GM18858 (cell line): Measurements from ENCODE around the gene UNK.
"Not testable (repeated sequence)": the region's sequence is repeated elsewhere in the genome, so short reads cannot be mapped to it uniquely, and the experiment has no call there.

Experiments
- ATAC-seq: cut with Tn5 transposase; IDR thresholded peaks from one replicate; pipeline ENCODE4 v1.9.1; 2021; ENCODE audit not compliant: unreplicated experiment

UNK gene

DNA sequence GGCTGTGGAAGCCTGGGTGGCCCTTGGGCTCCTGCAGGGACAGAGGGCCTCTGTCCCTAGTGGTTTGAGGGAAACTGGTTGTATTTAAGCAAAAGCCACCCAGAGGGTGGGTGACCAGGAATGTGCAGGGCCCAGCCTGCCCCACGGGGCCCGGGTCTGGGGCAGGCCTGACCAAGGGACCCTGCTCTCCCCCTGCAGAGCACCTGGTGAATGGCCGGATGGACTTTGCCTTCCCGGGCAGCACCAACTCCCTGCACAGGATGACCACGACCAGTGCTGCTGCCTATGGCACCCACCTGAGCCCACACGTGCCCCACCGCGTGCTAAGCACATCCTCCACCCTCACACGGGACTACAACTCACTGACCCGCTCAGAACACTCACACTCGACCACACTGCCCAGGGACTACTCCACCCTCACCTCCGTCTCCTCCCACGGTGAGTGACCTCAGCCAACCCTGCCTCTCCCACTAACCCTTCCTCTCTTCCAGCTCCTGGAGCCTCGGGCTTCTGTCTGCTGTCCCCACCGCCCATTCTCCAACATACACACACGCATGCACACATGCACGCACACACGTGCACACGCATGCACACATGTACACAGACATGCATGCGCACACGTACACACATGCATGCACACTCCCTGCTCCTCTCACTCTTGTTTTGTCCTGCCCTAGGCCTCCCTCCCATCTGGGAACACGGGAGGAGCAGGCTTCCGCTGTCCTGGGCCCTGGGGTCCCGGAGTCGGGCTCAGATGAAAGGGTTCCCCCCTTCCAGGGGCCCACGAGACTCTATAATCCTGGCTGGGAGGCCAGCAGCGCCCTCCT is 30.0 kb upstream of the UNK start:
- no peak for ATAC-seq

DNA sequence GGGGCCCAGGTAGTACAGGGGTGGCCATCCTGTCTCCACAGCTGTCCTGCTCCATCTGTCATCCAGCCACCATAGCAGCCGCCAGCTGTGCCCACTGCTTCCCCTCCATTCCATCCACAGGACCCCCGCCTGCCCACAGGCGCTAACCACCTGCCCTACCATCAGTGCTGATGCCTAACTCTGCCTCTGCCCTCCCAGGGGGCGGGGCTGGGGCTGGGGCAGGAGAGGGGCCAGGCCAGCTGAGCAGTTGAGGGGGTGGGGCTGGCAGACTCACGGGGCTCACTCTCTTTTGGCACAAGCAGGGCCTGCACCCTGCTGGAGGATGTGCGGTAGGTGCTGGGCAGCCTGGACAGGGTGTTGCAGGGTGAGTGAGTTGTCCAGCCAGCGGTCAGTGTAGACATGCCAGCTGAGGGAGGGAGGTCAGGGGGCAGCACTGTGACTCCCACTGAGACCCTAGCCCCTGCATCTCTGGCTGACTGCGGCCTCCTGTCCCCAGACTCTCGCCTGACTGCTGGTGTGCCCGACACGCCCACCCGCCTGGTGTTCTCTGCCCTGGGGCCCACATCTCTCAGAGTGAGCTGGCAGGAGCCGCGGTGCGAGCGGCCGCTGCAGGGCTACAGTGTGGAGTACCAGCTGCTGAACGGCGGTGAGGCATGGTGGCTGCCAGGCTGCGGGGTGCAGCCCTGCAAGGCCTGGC is 29.3 kb upstream of the UNK start:
- no peak for ATAC-seq

DNA sequence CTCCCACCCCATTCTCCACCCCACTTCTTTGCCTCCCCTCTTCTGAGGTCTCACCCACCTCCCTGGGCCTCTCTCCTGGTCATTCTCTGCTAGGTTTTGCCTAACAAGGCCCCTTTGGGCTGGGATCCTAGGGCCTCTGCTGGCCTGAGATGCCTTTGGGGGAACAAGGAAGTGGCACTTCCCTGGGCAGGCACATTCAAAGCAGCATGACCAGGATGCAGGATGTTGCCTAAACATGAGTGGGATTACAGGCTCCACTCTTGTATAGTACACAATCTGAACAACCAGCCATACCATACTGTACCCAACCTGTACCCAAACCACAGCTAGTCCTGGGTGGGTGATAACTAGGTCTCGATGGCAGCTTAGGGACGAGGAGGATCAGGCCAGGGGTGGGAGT is 28.6 kb upstream of the UNK start:
- no peak for ATAC-seq

DNA sequence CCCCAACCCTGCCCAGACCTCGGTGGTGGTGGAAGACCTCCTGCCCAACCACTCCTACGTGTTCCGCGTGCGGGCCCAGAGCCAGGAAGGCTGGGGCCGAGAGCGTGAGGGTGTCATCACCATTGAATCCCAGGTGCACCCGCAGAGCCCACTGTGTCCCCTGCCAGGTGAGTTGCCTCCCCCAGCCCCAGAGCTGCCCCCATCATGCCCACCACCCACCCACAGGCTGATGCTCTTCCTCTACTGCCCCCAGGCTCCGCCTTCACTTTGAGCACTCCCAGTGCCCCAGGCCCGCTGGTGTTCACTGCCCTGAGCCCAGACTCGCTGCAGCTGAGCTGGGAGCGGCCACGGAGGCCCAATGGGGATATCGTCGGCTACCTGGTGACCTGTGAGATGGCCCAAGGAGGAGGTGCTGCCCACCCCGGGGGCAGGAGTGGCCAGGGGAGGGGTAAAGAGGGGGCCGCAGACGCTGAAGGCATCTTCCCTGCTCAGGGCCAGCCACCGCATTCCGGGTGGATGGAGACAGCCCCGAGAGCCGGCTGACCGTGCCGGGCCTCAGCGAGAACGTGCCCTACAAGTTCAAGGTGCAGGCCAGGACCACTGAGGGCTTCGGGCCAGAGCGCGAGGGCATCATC is 28.0 kb upstream of the UNK start:
- no peak for ATAC-seq

DNA sequence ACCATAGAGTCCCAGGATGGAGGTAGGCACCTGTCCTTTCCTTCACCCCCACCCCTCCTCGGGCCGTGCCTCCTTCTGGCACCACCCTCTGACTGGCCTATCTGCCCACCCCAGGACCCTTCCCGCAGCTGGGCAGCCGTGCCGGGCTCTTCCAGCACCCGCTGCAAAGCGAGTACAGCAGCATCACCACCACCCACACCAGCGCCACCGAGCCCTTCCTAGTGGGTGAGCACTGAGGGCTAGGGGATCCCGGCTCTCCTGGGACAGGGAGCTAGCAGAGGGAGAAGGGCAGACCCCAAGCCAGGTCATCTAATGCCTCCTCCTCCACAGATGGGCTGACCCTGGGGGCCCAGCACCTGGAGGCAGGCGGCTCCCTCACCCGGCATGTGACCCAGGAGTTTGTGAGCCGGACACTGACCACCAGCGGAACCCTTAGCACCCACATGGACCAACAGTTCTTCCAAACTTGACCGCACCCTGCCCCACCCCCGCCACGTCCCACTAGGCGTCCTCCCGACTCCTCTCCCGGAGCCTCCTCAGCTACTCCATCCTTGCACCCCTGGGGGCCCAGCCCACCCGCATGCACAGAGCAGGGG is 27.4 kb upstream of the UNK start:
- ATAC-seq, result no peak

DNA sequence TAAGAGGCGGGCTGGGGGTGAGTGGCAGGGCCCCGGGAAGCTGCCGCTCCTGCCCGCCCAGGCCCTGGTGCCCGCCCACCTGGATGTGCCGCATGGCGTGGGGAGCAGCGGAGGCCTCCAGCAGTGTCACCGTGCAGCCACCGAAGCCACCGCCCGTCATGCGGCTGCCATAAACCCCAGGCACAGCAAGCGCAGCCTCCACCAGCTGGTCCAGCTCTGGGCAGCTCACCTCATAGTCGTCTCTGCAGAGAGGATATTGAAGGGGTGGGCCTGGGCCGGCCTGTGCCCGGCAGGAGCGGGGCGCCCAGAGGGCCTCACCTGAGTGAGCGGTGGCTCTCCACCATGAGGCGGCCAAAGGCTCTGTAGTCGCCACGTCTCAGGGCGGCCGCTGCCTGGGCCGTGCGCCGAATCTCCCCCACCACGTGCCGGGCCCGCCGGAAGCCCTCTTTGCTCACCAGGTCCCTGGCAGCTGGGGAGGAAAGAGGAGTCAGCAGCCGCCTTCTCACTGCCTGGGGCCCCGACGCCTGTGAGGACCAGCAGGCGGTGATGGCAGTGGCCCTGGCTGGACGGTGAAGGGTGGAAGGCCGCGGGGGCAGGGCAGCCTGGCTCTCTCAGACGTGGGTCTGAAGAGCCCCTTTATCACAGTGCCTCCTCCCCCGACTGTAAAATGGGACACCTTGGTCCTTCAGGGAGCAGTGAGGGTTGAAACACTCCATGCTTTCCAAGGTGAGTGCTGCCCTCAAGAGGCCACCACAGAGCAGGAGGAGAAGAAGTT is 26.3 kb upstream of the UNK start:
- ATAC-seq, result no peak

DNA sequence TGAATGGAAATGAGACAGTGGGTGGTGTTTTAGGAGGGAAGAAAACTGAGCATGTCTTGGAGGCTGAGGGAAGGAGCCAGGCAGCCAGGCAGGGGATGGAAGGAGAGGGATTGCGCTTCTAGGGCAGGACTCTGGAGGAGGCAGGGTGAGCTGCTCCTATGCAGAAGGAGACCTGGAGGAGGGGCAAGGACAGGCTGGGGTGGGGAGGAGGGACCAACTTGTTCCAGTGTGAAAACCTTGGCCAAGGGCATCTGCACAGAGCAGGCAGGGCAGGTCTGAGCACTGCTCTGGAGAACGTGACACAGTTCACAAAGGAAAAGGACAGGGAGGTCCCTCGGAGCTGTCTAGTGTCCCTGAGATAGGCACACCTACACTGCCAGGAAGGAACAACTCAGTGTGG is 25.1 kb upstream of the UNK start:
- ATAC-seq, result no peak

DNA sequence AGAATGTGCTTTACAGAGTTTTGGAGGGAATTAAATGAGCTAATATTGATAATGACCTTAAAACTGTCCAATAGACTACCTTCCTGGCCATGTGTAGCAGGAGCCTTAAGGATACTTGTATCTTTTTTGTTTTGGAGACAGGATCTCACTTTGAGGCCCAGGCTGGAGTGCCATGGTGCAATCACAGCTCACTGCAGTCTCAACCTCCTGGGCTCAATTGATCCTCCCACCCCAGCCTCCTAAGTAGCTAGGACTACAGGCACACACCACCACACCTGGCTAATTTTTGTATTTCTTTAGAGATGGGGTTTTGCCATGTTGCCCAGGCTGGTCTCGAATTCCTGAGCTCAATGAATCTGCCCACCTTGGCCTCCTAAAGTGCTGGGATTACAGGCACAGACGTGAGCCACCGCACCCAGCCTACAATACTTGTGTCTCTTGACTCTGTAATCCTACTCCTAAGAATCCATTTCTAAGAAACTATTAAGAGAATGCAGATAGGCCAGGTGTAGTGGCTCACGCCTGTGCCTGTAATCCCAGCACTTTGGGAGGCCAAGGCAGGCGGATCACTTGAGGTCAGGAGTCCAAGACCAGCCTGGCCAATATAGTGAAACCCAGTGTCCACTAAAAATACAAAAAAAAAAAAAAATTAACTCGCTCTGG is 24.5 kb upstream of the UNK start:
- not testable (repeated sequence) for ATAC-seq

DNA sequence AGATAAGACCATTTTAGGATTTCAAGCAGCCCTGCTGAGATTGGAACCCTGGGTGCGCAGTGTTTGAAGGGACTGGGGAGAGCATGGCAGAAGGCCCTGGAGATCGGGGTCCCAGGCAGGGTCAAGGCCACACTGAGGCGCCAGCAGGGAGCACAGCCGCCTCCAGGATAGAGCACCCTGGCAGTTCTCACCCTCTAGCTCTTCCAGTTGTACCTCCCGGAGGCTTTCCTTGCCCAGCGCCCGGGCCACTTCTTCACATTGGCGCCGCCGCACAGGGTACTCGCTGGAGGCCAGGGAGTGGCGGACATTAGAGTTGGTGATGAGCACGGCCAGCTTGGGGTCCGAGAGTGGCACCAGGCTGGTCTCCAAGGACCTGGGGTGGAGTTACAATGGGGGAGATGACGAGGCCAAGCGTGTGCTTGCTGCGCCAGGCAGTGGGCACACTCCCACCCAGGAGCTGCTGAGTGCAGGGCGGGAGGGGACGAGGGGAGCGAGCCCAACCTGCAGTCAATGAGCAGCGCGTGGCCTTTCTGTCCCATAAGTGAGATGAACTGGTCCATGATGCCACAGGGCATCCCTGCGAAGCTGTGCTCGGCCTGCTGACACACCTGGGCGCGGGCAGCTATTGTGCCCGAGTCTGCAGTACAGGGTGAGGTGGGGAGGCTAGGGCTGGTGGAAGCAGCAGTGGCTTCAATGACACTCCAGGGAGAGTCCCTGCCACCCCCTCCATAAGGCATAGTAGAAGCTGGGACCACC is 21.9 kb upstream of the UNK start:
- no peak for ATAC-seq

DNA sequence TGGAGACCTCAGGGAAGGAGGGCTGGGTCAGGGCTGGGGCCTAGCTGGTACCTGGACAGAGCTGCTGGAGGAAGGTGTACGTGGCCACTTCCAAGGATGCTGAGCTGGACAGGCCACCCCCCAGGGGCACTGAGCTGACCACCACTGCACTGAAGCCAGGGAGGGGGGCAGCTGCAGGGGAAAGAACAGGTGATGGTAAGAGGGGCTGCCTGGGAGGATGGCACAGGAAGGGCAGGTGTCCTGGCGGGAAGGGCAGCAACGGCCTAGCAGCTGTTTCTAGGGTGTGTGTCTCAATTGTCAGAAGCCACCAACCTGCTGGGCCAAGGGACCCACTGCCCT is 21.4 kb upstream of the UNK start:
- ATAC-seq, result no peak

DNA sequence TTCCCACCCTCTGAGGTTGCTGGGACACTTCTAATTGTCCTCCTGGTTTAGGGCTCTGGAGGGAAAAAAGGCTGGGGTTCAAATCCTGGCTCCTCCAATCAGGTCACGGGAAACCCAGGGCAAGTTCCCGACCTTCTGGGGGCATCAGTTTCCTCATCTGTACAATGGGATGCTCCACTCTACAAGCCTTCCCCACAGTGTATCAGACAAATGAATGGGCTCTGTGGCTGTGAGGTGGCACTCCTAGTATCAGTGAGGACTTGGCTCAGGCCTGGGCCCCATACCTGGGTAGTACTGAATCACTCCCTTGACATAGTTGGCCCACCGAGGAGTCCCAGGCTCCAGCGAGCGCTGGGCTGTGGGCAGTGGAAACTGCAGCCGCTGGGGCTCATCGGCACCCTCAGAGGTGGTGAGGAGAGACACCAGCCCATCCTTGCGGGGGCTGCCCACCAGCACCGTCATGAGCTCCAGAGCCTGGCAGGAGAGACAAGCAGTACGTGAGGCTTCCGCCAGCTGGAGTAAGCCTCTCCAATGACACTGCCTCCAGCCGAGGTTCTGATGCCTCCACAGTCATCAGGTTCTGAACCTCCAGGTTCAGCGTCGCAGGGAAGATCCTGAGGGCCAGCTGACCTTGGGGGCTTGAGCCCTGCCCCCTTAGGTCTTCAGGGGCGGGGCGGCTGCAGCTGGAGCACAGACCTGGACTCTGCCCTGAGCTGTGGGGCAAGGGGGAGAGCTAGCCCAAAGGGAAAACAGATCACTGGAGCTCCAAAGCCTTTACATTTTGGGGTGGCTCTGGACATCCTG is 20.8 kb upstream of the UNK start:
- ATAC-seq, result no peak

DNA sequence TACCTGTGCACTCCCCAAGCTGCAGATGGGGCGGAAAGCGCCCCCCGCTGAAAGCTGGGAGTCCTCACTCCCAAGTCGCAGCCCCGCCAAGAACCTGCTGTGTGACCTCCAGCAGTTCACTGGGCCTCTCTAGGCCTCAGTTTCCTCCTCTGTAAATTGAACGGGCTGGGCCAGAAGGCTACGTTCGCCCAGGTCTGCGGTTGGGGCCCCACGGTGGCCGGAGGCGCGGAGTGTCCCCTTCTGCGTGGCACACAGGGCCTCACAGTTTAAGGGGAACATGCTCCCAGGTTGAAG is 20.2 kb upstream of the UNK start:
- ATAC-seq, result no peak

DNA sequence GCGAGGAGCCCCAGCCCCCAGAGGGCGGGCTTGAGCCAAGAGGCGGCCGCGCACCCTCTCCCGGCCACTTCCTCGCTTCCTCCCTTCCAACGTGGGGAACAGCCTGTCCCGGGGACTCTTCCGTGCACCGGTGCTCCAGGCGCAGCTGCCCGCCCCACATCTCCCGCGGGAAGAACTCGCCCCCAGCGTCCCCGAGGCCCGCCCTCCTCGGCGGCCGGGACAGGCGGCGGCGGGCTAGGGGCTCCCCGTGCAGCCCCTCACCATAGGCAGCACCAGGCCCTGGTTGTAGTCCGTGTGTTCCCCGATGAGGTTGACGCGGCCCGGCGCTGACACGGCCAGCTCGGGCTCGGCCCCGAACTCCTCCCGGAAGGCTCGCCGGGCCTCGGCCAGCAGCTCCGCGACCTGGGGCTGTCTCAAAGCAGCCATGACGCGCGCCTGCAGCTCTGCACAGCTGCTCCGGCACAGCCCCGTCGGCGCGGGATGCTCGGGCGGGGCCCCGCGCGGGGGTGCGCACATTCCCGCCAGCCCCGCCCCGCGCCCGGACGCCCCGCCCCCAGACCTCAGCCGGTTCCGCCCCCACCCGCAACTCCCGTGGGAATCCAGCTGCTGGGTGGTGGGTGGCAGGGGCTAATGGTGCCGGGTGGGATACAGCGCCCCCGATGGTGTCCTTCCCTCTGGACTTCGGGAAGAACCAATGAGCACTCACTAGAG is 19.7 kb upstream of the UNK start, which contains the start of gene GALK1:
Gene GALK1 (minus strand): TSS at position 482 of the 711 bp plus-strand sequence. CDS start 56 bp downstream, at position 426.
- ATAC-seq, result no peak

DNA sequence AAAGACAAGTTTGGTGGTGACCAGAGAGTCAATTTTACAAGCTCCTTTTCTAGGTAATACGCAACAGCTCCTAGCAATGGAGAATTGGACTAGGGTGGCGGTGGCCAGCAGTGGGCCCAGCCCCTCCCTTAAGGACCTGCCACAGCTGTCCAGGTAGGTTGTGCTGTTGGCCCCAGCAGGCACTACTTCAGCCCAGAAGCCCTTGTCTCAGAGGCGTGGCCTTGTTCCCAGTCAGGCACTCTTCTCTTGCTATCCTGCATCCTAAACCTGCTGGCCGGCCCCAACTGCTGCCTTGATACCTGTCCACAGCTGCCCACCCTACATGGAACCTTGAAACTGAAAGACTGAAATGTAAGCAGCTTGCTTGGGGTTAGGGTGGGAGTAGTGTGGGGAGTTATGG is 18.6 kb upstream of the UNK start:
- no peak for ATAC-seq

DNA sequence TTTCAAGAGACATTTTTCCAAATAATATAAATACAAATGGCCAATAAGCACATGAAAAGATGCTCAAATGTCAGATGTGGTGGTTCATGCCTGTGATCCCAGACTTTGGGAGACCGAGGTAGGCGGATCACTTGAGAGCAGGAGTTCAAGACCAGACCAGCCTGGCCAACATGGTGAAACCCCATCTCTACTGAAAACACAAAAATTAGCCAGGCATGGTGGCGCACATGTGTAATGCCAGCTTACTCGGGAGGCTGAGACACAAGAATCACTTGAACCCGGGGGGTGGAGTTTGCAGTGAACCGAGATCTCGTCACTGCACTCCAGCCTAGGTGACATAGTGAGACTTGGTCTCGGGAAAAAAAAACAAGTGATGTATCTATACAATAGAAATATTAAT is 16.7 kb upstream of the UNK start:
- ATAC-seq, result no peak

DNA sequence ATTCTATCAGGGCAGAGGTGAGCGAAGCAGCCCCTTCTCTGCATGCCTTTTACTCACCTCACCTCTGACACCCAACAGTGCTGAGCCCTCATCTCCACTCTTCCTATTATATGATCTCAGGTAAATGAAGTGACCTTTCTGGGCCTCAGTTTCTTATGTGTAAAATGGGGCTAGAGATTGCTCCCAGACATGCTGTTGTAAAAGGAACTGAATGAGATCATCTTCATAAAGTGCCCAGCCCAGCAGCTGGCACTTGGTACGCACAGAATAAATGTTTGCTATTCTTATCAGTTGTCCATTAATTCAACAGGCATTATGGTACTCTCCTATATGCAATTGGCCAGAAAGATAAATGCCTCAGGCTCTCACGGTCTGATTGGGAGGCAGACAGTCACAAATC is 15.1 kb upstream of the UNK start:
- ATAC-seq, result no peak

DNA sequence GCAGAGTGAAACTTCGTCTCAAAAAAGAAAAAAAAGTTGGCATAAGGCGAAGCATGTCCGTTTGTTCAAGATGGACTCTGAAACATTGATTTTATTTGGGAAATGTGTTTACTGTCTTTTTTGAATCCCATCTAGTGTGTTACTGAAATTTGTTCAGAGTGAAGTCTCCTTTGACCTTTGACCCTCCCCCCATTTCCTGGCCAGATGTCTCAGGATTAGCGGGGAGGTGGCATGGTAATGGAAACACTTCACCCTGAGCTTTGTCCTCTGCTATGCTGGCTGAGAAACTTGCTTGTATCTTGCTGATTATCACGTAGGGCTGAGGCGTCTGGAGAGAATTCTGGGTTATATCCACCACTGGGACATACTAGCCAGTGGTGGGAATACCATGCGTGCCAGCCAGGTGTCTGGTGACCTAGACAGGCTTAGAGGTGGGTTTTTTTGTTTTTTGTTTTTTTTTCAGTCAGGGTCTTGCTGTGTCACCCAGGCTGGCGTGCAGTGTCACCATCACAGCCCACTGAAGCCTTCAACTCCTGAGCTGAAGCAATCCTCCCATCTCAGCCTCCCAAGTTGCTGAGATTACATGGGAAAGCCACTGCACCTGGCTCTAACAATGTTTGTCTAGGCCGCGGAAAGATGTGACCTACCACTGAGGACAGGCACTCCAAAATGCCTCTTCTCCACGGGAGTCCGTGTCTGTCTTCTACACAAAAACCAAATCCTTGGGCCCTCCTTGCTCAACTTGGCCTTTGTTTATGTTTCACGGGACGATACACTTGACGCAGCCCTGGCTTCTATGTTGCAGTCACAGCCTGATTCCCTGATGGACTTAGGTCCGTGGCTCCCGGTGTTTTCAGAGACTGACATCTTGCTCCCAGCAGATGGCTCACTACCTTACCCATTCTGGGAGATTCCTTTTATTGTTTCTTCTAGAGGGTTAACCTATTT is 13.0 kb upstream of the UNK start:
- ATAC-seq, result no peak
